SK-N-SH treated with all-trans-retinoic acid at 6 μM for 48 hours (cell line): ENCODE measurements around the gene RFX3.

Experiments used
- PATZ1 ChIP-seq: fragments of 250-450 bp; sonication (Bioruptor Pico); IDR thresholded peaks from 2 replicates; pipeline ENCODE4 v1.8.0; 2020; ENCODE audit warnings: mild to moderate bottlenecking, moderate library complexity, borderline replicate concordance
- TF ChIP-seq, protein P1 (sequence below): fragments of 250-450 bp; sonication (Bioruptor Pico); IDR thresholded peaks from 2 replicates; pipeline ENCODE4 v1.5.0; 2020; ENCODE audit warnings: mild to moderate bottlenecking, moderate library complexity

GRCh38 chr9:3490957-3491356 is 34.8 kb downstream of the RFX3 start:
- TF ChIP-seq, protein P1, sequence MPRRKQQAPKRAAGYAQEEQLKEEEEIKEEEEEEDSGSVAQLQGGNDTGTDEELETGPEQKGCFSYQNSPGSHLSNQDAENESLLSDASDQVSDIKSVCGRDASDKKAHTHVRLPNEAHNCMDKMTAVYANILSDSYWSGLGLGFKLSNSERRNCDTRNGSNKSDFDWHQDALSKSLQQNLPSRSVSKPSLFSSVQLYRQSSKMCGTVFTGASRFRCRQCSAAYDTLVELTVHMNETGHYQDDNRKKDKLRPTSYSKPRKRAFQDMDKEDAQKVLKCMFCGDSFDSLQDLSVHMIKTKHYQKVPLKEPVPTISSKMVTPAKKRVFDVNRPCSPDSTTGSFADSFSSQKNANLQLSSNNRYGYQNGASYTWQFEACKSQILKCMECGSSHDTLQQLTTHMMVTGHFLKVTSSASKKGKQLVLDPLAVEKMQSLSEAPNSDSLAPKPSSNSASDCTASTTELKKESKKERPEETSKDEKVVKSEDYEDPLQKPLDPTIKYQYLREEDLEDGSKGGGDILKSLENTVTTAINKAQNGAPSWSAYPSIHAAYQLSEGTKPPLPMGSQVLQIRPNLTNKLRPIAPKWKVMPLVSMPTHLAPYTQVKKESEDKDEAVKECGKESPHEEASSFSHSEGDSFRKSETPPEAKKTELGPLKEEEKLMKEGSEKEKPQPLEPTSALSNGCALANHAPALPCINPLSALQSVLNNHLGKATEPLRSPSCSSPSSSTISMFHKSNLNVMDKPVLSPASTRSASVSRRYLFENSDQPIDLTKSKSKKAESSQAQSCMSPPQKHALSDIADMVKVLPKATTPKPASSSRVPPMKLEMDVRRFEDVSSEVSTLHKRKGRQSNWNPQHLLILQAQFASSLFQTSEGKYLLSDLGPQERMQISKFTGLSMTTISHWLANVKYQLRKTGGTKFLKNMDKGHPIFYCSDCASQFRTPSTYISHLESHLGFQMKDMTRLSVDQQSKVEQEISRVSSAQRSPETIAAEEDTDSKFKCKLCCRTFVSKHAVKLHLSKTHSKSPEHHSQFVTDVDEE, result no peak
- no peak for TF ChIP-seq PATZ1 (CRISPR knock-in tag)
